ENCODE results near the gene MERTK.

DNA sequence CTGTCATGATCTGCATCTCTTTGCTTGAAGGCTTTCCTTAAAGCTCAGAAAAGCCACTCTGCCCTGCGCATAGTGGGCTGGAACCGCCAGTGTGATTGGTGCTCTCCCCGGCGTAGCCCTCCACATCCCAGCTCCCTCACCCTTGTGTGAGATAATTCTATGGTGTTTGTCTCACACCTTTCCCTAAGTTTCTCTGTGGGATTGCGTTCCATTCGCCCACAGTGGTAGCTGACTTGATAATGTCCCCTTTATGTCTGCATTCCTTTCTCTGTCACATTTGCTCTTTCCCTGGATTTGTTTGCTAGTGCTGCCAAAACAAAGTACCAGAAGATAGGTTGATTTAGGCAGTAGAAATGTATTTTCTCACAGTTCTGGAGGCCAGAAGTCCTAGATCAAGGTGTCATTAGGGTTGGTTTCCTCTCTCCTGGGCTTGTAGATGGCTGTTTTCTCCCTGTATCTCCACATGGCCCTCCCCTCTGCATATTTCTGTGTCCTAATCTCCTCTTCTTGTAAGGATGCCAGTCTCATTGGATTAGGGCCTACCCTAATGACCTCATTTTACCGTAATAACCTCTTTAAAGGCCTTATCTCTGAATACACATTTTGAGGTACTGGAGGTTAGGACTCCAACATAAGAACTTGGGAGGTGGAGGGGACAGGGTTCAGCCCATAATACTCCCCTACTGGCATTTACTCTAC is 149.3 kb downstream of the MERTK start:
- TF ChIP-seq, protein P1, sequence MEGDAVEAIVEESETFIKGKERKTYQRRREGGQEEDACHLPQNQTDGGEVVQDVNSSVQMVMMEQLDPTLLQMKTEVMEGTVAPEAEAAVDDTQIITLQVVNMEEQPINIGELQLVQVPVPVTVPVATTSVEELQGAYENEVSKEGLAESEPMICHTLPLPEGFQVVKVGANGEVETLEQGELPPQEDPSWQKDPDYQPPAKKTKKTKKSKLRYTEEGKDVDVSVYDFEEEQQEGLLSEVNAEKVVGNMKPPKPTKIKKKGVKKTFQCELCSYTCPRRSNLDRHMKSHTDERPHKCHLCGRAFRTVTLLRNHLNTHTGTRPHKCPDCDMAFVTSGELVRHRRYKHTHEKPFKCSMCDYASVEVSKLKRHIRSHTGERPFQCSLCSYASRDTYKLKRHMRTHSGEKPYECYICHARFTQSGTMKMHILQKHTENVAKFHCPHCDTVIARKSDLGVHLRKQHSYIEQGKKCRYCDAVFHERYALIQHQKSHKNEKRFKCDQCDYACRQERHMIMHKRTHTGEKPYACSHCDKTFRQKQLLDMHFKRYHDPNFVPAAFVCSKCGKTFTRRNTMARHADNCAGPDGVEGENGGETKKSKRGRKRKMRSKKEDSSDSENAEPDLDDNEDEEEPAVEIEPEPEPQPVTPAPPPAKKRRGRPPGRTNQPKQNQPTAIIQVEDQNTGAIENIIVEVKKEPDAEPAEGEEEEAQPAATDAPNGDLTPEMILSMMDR (IDR thresholded peaks at IDR 0.05; ENCODE audit: insufficient read depth, low read depth, low read length), result no peak
- TF ChIP-seq EZH2 (IDR thresholded peaks at IDR 0.05; ENCODE audit: insufficient read depth, low read length), result no peak

Data from astrocyte (in vitro differentiated cells and primary cell).